Gastrocnemius medialis (tissue), 4 donors: ENCODE data around the gene BICDL2.
"Not testable (repeated sequence)": the region's sequence is repeated elsewhere in the genome, so short reads cannot be mapped to it uniquely, and the experiment has no call there.

Experiments
- CTCF ChIP-seq, 5 experiments: fragments of 450-650 bp in 3 of 5; fragments of 200-600 bp in 2 of 5; sonication (generic) in 2 of 5; IDR thresholded peaks in 4 of 5; conservative IDR thresholded peaks in 1 of 5; 1 replicate in 4 of 5; 2 replicates in 1 of 5; pipeline ENCODE4 v1.5.1; 2016 to 2019; ENCODE audit warnings: antibody characterized with exemption in 5 of 5, mild to moderate bottlenecking in 3 of 5, moderate library complexity in 3 of 5
- POLR2A ChIP-seq, 2 donors: fragments of 450-650 bp; IDR thresholded peaks; one replicate each; pipeline ENCODE4 v1.6.1; 2017; ENCODE audit warnings: antibody characterized with exemption in 2 of 2, mild to moderate bottlenecking in 2 of 2, moderate library complexity in 2 of 2

- not testable (repeated sequence) for TF ChIP-seq CTCF (IDR thresholded peaks at IDR 0.05 in 4 of 5, conservative IDR thresholded peaks at IDR 0.05 in 1 of 5); POLR2A (IDR thresholded peaks at IDR 0.05)
Observed at GRCh38 chr16:3053330-3053710, 16.6 kb upstream of the BICDL2 start.
